ENCODE data around the gene OXGR1.

DNA sequence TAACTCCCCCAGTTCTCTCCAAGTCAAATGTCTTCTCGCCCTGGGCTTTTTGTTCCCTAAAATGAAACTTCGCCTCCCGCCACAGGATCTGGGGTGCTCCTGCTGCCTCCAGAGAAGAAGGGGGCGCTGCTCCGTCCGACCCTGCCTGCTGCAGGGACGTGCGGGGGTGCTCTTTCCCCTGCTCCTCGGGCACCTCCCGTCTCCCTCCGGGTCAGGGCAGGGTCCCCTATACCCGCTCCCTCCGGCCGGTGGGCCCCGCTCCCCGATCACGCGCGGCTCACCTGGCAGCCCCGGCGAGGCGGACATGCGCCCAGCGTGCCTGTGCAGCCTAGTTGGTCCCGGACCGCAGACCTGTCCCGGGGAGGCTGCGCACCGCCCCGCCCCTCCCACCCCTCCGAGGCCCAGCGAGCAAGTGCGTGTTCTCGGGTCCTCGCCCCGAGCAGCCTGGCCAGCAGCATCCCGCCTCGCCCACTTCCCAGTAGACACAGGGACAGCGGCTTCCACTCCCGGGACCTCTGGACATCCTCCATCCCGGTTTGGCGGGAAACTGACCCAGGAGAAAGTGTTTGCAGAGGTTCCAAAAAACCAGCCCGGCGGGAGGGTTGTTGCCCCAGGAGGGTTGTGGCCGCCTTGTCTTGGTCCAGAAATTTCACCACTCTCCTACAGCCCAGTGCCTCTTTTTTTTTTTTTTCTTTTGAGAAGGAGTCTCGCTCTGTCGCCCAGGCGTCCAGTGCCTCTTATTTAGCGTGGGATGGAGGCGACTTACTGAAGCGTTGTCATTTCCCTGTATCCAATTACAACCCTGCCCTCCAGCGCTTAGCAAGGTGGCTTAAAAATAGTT is at the start of gene OXGR1:
- TF ChIP-seq, protein P1, sequence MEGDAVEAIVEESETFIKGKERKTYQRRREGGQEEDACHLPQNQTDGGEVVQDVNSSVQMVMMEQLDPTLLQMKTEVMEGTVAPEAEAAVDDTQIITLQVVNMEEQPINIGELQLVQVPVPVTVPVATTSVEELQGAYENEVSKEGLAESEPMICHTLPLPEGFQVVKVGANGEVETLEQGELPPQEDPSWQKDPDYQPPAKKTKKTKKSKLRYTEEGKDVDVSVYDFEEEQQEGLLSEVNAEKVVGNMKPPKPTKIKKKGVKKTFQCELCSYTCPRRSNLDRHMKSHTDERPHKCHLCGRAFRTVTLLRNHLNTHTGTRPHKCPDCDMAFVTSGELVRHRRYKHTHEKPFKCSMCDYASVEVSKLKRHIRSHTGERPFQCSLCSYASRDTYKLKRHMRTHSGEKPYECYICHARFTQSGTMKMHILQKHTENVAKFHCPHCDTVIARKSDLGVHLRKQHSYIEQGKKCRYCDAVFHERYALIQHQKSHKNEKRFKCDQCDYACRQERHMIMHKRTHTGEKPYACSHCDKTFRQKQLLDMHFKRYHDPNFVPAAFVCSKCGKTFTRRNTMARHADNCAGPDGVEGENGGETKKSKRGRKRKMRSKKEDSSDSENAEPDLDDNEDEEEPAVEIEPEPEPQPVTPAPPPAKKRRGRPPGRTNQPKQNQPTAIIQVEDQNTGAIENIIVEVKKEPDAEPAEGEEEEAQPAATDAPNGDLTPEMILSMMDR (conservative IDR thresholded peaks at IDR 0.05; ENCODE audit: low read length) = no peak
- TF ChIP-seq EZH2phosphoT487 (IDR thresholded peaks at IDR 0.05; ENCODE audit: borderline replicate concordance, low read depth, low read length) = no peak

Data from OCI-LY7 (cell line).